GM21390 (cell line): ENCODE results near the gene CYSLTR2.
"Not testable (repeated sequence)": the region's sequence is repeated elsewhere in the genome, so short reads cannot be mapped to it uniquely, and the experiment has no call there.

Source experiments
- ATAC-seq: cut with Tn5 transposase; IDR thresholded peaks from one replicate; pipeline ENCODE4 v1.9.1; 2021; ENCODE audit not compliant: unreplicated experiment

Gene CYSLTR2

GRCh38 chr13:48644951-48645350 lies 8.8 kb upstream of the CYSLTR2 start:
- ATAC-seq = no peak

GRCh38 chr13:48645845-48646244 lies 7.9 kb upstream of the CYSLTR2 start:
- ATAC-seq = no peak

DNA sequence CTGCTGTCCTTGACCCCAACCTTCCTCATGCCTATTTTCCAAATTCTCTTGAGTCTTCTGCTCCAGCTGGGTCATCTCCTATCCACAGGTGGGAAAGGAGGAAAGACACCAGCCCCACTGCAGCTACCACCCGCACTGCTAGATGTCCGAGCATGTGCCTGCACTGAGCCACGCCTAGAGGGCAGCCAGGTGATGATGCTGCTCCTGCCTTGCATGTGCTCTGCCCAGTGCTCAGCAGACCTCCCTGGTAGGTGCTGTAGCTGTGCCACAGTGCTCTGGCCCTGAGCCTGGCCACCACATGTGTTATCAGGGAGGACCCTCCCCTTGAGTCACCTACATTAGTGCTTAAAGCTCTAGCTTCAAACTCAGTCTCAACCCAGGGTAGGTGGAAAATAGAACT lies 6.9 kb upstream of the CYSLTR2 start:
- no peak for ATAC-seq

GRCh38 chr13:48647625-48648024 lies 6.1 kb upstream of the CYSLTR2 start:
- ATAC-seq = no peak

DNA sequence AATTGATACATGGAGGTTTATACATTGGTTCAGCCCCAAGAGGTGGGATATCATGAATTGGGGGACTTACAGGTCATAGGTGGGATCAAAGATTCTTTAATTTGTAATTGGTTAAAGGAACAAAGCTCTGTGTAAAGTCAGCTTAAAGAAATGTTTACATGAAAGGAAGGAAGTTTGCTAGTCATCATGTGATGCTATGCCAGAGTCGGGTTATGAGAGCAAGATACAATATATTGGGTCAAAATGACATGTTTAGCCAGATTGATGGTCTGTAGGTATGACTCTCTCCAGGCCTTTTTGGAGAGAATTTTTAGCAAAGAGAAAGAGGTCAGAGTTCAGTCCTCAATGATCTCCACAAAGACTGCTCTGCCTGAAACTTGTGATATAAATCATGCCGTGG lies 5.3 kb upstream of the CYSLTR2 start:
- no peak for ATAC-seq

DNA sequence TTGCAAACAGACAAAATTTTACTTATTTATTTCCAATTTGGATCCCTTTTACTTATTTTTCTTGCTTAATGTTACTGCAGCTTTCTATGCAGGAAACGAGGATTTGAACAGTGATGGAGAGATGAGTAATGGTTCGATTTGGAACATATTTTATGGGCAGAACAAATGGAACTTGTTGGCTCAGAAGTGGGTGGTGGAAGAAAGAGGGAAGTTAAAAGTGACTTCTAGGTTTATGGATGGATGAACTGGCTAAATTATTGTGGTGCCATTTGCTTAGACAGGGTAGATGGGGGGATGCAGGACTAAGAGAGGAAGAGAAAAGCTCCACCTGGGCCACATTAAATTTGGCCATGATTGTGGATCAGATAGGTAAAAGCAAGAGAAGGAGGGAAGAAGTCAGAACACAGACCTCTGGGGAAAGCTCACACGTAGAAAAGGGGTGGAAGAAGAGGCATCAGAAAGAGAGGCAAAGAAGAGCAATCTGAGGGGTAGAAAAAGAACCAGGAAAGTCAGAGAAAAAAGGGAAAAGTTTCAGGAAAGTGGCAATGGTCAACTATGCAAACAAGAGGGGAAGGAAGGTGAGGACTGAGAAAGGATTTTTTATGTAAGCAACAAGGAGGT lies 768 bp upstream of the CYSLTR2 start:
- no peak for ATAC-seq

DNA sequence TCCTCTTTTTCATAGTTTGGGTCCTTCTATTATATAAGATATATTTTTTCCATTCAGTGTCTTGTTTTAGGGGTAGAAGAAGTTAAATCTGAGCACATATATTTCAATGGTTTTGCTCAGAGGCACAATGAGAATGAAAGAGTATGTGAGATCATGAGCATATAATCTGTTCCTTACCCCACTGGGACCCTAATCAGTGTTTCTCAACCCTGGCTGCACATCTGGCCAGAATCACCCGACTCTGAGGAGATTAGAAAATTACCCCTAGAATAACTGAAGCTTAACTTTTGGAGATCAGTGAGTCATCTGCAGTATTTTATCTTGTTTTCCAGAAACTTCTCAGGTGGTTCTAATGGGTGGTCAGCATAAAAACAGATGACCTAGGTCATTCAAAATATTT lies 782 bp downstream of the CYSLTR2 start:
- no peak for ATAC-seq

GRCh38 chr13:48655291-48655690 lies 1.6 kb downstream of the CYSLTR2 start:
- ATAC-seq = no peak

- no peak for ATAC-seq
Measured at GRCh38 chr13:48656608-48657007, 2.9 kb downstream of the CYSLTR2 start.

DNA sequence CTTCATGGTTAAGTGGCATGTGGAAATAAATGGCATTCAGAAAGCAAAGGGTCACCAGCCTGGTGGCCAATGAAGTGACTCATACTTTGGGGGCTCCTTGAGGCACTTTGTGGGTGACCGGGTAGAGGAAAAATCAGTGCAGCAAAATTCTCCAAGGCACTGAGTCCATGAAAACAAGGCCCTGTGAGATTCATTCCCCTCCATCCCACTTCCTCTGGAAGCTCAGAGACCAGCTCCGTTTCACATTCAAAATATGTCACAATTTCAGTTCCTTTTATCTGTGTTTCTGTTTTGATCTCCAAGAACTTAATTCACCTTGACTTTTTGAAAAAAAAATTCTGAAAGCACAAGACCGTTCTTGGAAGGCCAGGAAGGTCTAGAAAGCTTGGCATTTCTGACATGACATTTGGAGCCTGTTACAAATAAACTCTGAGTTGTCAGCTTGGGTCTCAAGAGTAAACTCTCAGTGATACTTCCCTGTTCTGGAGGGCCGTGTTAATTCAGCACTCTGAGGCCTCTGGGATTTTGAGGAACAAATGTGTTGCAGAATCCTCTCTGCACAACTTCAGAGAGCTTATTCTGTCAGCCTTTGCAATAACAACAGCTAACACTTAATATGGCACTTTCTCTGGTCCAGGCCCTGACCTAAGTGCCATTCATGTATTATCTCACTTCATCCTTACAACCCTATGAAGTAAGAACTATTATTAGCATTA lies 6.8 kb downstream of the CYSLTR2 start:
- peak; percentile 55 for ATAC-seq

DNA sequence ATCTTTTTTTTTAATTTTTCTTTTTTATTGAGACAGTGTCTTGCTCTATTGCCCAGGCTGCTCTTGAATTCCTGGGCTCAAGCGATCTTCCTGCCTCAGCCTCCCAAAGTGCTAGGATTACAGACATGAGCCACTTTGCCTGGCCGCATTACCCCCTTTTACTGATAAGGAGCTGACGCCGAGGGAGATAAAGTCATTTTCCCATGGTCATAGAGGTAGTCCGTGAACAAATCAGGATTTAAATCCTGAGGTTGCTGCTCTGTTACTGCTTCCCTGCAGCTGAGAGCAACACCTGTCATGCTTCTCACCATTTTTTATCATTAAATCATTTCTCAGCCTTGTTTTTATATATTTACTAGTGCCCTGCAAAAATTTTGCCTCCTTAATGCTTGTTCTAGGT lies 7.4 kb downstream of the CYSLTR2 start:
- no peak for ATAC-seq

DNA sequence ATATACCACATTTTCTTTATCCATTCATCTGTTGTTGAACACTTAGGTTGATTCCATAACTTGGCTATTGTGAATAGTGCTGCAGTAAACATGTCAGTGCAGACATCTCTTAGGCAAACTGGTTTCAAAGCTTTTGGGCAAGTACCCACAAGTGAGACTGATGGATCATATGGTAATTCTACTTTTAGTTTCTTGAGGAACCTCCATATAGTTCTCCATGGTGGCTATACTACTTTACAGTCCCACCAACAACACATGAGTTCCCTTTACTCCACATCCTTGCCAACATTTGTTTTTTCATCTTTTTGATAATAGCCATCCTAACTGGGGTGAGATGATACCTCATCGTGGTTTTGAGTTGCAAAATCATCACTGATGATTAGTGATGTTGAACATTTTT lies 8.5 kb downstream of the CYSLTR2 start:
- no peak for ATAC-seq

- no peak for ATAC-seq
Measured at GRCh38 chr13:48667136-48667535, 13.4 kb downstream of the CYSLTR2 start.

DNA sequence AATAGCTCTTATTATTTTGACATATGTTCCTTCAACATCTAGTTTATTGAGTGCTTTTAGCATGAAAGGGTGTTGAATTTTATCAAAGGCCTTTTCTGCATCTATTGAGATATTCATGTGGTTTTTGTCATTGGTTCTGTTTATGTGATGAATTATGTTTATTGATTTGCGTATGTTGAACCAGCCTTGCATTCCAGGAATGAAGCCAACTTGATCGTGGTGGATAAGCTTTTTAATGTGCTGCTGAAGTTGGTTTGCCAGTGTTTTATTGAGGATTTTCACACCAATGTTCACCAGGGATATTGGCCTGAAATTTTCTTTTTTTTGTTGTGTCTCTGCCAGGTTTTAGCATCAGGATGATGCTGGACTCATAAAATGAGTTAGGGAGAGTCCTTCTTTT lies 17.7 kb downstream of the CYSLTR2 start:
- not testable (repeated sequence) for ATAC-seq

- ATAC-seq = no peak
Measured at GRCh38 chr13:48675247-48675646, 21.5 kb downstream of the CYSLTR2 start.

- no peak for ATAC-seq
Measured at GRCh38 chr13:48678316-48678715, 24.6 kb downstream of the CYSLTR2 start.

GRCh38 chr13:48679941-48680680 lies 26.4 kb downstream of the CYSLTR2 start:
- no peak for ATAC-seq

- no peak for ATAC-seq
Measured at GRCh38 chr13:48680756-48681392, 27.1 kb downstream of the CYSLTR2 start.

DNA sequence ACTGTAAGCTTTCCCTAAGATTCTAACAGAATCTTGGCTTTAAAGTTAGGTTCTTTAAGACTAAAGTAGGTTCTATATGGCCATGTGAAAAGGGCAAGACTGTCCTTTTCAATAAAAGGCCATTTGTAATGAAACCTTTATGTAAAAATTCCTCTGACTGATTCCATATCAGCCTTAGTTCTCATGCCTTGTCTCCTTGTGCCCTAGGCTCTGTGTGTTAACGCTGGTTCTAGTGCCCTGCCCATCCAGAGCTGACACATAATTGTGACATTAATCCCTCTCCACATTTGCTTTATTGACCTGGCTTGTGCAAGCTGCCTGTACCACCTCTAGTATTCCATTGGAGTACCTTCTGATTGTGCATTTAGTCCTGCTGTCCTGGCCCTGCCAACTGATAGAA lies 28.2 kb downstream of the CYSLTR2 start:
- ATAC-seq = no peak

DNA sequence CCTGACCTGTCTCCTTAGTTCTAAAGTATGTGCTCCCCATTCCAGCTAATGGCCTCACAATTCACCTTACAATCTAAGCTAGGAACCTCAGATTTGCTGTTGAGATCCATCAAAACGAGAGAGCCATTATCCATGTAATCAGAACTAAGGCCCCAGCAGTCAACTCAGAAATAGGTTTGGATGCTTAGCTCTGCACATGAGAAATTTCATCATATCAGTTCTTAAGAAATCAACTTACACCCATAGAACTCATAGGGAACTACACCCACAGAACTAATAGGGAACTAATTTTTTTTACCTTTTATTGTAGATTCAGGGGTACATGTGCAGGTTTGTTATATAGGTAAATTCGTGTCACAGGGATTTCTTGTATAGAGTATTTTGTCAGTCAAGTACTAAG lies 28.7 kb downstream of the CYSLTR2 start:
- ATAC-seq = no peak

DNA sequence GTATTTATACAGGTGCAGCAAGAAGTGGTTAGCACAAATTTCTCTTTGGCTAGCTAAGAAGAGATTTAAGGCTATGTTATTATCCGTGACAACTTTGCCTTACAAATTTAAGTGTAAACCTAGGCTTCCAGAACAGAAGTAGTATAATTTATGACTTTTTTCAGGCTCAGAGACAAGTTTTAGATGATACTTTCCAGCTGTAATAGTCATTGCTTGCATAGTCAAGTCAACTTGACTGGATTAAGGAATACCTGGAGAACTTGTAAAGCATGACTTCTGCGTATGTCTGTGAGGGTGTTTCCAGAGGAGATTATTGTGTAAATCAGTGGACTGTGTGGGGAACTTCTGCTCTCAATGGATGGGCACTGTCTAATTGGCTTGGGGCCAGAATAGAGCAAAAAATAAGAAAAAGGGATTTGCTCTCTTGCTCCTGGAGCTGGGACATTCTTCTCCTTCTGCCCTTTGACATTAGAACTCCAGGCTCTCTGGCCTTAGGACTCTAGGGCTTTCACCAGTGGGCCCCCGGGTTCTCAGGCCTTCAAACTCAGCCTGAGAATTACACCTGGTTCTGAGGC lies 33.0 kb downstream of the CYSLTR2 start:
- ATAC-seq = no peak
